Testis (tissue), 2 donors: ENCODE data around the gene BRMS1.

Experiments used
- POLR2A ChIP-seq: fragments of 450-650 bp; IDR thresholded peaks from one replicate; pipeline ENCODE4 v1.6.1; 2017; ENCODE audit warnings: antibody characterized with exemption, mild to moderate bottlenecking, moderate library complexity
- TF ChIP-seq, protein P1 (sequence below), 3 experiments: fragments of 450-650 bp in 2 of 3; fragments of 200-600 bp in 1 of 3; sonication (generic) in 1 of 3; IDR thresholded peaks; one replicate each; pipeline ENCODE4 v1.5.1; 2016 to 2019; ENCODE audit warnings: antibody characterized with exemption in 3 of 3, mild to moderate bottlenecking in 2 of 3, moderate library complexity in 1 of 3

DNA sequence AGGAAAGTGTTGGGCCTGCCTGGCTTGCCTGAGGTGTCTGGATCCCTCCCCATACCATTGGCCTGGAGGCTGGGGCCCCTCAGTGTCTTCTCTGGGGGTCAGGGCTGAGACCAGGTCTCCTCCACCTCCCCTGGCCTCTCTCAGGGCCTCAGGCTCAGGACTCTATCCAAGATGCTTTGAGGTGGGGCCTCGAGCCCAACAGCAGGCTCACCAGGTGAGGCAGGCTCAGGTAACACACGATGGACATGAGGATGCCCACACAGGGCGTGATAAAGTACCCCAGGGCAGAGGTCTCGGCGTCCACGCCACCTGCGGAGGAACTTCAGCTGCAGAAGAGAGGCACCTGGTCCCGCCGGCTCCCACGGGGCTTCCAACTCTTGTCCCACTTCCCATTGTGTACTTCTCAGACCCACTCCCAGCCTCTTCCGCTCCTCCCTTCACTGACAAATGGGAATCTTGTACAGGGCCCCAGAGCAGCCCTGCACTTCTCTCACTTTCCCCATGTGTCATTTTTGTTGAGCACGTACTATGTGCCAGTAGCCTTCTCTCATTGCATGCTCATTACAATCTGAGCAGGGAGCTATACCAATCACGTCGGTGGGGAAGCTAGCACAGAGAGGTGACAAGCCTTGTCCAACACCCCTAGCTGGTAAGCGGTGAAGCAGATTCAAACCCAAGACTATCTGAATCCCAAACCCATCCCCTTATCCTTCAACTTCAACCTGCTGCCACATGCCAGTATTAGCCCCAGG is 22.8 kb upstream of the BRMS1 start:
- TF ChIP-seq, protein P1, sequence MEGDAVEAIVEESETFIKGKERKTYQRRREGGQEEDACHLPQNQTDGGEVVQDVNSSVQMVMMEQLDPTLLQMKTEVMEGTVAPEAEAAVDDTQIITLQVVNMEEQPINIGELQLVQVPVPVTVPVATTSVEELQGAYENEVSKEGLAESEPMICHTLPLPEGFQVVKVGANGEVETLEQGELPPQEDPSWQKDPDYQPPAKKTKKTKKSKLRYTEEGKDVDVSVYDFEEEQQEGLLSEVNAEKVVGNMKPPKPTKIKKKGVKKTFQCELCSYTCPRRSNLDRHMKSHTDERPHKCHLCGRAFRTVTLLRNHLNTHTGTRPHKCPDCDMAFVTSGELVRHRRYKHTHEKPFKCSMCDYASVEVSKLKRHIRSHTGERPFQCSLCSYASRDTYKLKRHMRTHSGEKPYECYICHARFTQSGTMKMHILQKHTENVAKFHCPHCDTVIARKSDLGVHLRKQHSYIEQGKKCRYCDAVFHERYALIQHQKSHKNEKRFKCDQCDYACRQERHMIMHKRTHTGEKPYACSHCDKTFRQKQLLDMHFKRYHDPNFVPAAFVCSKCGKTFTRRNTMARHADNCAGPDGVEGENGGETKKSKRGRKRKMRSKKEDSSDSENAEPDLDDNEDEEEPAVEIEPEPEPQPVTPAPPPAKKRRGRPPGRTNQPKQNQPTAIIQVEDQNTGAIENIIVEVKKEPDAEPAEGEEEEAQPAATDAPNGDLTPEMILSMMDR (IDR thresholded peaks at IDR 0.05), result no peak
- TF ChIP-seq POLR2A, result no peak
